Spleen (tissue), 7 donors: Measurements from ENCODE around the gene SOST.

ENCODE experiments used
- CTCF ChIP-seq, 11 experiments: fragments of 200-600 bp in 7 of 11; fragments of 450-650 bp in 4 of 11; sonication (generic) in 4 of 11; IDR thresholded peaks in 8 of 11; conservative IDR thresholded peaks in 3 of 11; 1 replicate in 7 of 11; 2 replicates in 4 of 11; pipeline versions ENCODE4 v1.4.0 to v1.8.0; 2016 to 2021; ENCODE audit warnings: antibody characterized with exemption in 11 of 11, inconsistent platforms in 4 of 11, mild to moderate bottlenecking in 1 of 11
- POLR2A ChIP-seq, 3 donors: fragments of 450-650 bp; IDR thresholded peaks; one replicate each; pipeline ENCODE4 v1.5.1; 2017; ENCODE audit warnings: antibody characterized with exemption in 3 of 3, mild to moderate bottlenecking in 1 of 3
- POLR2AphosphoS5 ChIP-seq, 3 donors: sonication (generic); formaldehyde crosslinking; IDR thresholded peaks; one replicate each; pipeline ENCODE4 v1.5.1; 2017; ENCODE audit warnings: antibody characterized with exemption in 3 of 3
- donor health status: DM: no; HTN: no; CAD: no; lungs with moderate emphysema.
- donor health status: DM: no; HTN: no; CAD: no.
- donor health status: DM: no; HTN: no; CAD: no.

DNA sequence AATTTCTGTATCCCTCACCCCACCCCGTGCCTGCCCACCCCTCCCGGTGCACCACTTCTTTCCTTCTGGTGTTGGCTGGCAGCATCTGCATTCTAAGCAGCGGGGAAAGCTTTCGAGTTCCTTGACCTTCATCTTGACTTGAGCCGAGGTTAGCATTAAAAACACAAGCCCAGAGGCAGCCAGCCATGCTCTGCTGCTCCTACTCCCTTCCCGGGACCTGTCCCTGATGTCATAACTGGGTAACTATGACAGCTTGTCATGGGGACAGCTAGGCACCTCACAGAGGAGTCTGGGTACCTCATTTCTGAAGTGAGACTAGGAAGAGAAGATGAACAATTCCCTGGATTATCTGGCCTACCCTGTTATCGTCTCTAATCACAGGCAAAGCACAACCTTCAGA lies 21.5 kb upstream of the SOST start, which contains the start of gene CFAP97D1:
- no peak for TF ChIP-seq POLR2A (IDR thresholded peaks at IDR 0.05)
- TF ChIP-seq POLR2AphosphoS5 (IDR thresholded peaks at IDR 0.05), result no peak
- TF ChIP-seq CTCF (IDR thresholded peaks at IDR 0.05 in 8 of 11, conservative IDR thresholded peaks at IDR 0.05 in 3 of 11), result no peak
